SK-N-SH (cell line): ENCODE measurements around the gene SERPINA1.

Experiments used
- EP300 ChIP-seq, 2 experiments: IDR thresholded peaks; 2 replicates each; pipeline versions ENCODE4 v1.4.0 to v1.6.1; 2012; ENCODE audit warnings: borderline replicate concordance in 1 of 2, low read depth in 1 of 2, low read length in 1 of 2
- RAD21 ChIP-seq: IDR thresholded peaks from 2 replicates; pipeline ENCODE4 v1.6.1; 2012; ENCODE audit warnings: mild to moderate bottlenecking, low read length
- TF ChIP-seq, protein P1 (sequence below): fragments of 200-600 bp; sonication (generic); IDR thresholded peaks from 2 replicates; pipeline ENCODE4 v1.6.1; 2017; ENCODE audit warnings: antibody characterized with exemption, mild to moderate bottlenecking, moderate library complexity
- TF ChIP-seq, protein P2 (sequence below): IDR thresholded peaks from 2 replicates; pipeline ENCODE4 v1.6.1; 2012; ENCODE audit warnings: mild to moderate bottlenecking, low read depth, low read length, moderate library complexity

DNA sequence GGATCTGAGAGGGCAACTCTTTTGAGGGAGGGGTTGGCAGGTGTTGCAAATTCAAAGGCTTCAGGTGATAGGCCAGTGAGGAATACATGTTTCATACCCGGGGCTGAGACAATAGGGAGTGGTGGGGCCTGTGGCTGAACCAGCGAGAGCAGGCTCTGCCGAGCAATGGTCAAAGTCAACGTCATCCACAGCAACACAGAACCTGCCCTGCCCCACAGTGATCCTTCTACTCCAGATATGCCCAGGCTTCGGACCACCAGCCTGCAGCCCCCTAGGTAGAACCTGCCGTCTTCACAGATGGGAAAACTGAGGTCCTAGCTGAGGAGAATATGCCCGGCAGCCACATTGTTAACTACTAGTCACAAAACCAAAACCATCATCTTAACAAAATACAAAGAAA, 4.1 kb downstream of the SERPINA1 start:
- TF ChIP-seq EP300 (IDR thresholded peaks at IDR 0.05; ENCODE audit: borderline replicate concordance in 1 of 2, low read depth in 1 of 2, low read length in 1 of 2) (no peak), RAD21 (no peak)
- TF ChIP-seq, protein P1, sequence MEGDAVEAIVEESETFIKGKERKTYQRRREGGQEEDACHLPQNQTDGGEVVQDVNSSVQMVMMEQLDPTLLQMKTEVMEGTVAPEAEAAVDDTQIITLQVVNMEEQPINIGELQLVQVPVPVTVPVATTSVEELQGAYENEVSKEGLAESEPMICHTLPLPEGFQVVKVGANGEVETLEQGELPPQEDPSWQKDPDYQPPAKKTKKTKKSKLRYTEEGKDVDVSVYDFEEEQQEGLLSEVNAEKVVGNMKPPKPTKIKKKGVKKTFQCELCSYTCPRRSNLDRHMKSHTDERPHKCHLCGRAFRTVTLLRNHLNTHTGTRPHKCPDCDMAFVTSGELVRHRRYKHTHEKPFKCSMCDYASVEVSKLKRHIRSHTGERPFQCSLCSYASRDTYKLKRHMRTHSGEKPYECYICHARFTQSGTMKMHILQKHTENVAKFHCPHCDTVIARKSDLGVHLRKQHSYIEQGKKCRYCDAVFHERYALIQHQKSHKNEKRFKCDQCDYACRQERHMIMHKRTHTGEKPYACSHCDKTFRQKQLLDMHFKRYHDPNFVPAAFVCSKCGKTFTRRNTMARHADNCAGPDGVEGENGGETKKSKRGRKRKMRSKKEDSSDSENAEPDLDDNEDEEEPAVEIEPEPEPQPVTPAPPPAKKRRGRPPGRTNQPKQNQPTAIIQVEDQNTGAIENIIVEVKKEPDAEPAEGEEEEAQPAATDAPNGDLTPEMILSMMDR, result no peak
- TF ChIP-seq, protein P2, sequence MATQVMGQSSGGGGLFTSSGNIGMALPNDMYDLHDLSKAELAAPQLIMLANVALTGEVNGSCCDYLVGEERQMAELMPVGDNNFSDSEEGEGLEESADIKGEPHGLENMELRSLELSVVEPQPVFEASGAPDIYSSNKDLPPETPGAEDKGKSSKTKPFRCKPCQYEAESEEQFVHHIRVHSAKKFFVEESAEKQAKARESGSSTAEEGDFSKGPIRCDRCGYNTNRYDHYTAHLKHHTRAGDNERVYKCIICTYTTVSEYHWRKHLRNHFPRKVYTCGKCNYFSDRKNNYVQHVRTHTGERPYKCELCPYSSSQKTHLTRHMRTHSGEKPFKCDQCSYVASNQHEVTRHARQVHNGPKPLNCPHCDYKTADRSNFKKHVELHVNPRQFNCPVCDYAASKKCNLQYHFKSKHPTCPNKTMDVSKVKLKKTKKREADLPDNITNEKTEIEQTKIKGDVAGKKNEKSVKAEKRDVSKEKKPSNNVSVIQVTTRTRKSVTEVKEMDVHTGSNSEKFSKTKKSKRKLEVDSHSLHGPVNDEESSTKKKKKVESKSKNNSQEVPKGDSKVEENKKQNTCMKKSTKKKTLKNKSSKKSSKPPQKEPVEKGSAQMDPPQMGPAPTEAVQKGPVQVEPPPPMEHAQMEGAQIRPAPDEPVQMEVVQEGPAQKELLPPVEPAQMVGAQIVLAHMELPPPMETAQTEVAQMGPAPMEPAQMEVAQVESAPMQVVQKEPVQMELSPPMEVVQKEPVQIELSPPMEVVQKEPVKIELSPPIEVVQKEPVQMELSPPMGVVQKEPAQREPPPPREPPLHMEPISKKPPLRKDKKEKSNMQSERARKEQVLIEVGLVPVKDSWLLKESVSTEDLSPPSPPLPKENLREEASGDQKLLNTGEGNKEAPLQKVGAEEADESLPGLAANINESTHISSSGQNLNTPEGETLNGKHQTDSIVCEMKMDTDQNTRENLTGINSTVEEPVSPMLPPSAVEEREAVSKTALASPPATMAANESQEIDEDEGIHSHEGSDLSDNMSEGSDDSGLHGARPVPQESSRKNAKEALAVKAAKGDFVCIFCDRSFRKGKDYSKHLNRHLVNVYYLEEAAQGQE, result no peak
